GM19025 (cell line): ENCODE measurements around the gene NXN.
"Not testable (repeated sequence)": the region's sequence is repeated elsewhere in the genome, so short reads cannot be mapped to it uniquely, and the experiment has no call there.

Experiments used
- ATAC-seq: cut with Tn5 transposase; IDR thresholded peaks from one replicate; pipeline ENCODE4 v1.9.1; 2021; ENCODE audit warnings: mild to moderate bottlenecking, low read depth, moderate library complexity; ENCODE audit not compliant: unreplicated experiment

NXN gene

GRCh38 chr17:981292-981658 is 1.7 kb upstream of the NXN start:
- ATAC-seq: no peak

GRCh38 chr17:980406-981291 is 1.1 kb upstream of the NXN start:
- no peak for ATAC-seq

- no peak for ATAC-seq
These were observed 401 bp downstream of the NXN start for GRCh38 chr17:979212-979538.

GRCh38 chr17:978103-979093 is 1.2 kb downstream of the NXN start:
- ATAC-seq: no peak

- ATAC-seq: no peak
These were observed 2.4 kb downstream of the NXN start for GRCh38 chr17:977166-977565.

- no peak for ATAC-seq
These were observed 3.3 kb downstream of the NXN start for GRCh38 chr17:976312-976711.

GRCh38 chr17:975371-975915 is 4.1 kb downstream of the NXN start:
- no peak for ATAC-seq

GRCh38 chr17:974778-975177 is 4.8 kb downstream of the NXN start:
- ATAC-seq: not testable (repeated sequence)

GRCh38 chr17:973053-973452 is 6.5 kb downstream of the NXN start:
- no peak for ATAC-seq

GRCh38 chr17:971861-972260 is 7.7 kb downstream of the NXN start:
- ATAC-seq: not testable (repeated sequence)

- no peak for ATAC-seq
These were observed 9.2 kb downstream of the NXN start for GRCh38 chr17:970364-970763.

GRCh38 chr17:969811-970355 is 9.7 kb downstream of the NXN start:
- no peak for ATAC-seq

- ATAC-seq: no peak
These were observed 10.5 kb downstream of the NXN start for GRCh38 chr17:968812-969730.

GRCh38 chr17:967122-967521 is 12.5 kb downstream of the NXN start:
- no peak for ATAC-seq

GRCh38 chr17:965311-965989 is 14.1 kb downstream of the NXN start:
- no peak for ATAC-seq

GRCh38 chr17:964876-965275 is 14.7 kb downstream of the NXN start:
- no peak for ATAC-seq

GRCh38 chr17:962670-963069 is 16.9 kb downstream of the NXN start:
- no peak for ATAC-seq

GRCh38 chr17:962166-962565 is 17.4 kb downstream of the NXN start:
- no peak for ATAC-seq

- ATAC-seq: no peak
These were observed 20.7 kb downstream of the NXN start for GRCh38 chr17:958712-959451.
